Measurements from ENCODE around the gene SLC6A1.

SLC6A1 gene

DNA sequence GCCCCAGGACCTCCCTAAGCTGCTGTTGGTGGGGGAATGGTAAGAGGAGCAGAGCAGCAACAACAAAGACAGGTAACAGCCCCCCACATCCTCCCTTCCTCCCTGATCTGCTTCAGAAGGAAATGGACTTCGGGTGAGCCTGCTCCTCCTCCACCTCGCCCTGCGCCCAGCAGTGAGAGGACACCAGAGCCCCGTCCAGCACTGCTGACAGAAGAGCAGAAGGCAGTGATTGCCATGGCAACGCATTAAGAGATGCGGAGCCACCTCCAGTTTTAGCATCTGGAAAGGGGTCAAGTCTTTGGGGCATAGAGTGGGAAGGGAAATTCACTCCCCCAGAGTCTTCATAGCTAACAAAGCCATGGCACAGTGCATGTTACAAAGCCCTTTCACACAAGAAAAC lies 84.2 kb downstream of the SLC6A1 start:
- H3K9ac ChIP-seq (ENCODE audit: low read length) = no peak overlapping the region
- H3K9me3 ChIP-seq (ENCODE audit: insufficient read depth, low read length) = no peaks in the 10 kb centered on the region
- H3K79me2 ChIP-seq (ENCODE audit: insufficient read depth, low read length) = no peaks in the 10 kb centered on the region
- H2AFZ ChIP-seq (ENCODE audit: low read depth, low read length, severe bottlenecking) = no peak overlapping the region
- H3F3A ChIP-seq (ENCODE audit: insufficient read depth) = no peaks in the 10 kb centered on the region
- TF ChIP-seq EZH2phosphoT487 (conservative IDR thresholded peaks at IDR 0.05; ENCODE audit: low read length) = no peak
- TF ChIP-seq CTCF (IDR thresholded peaks at IDR 0.05; ENCODE audit: insufficient read depth, low read length, poor library complexity, severe bottlenecking) = no peak
- H3K27me3 ChIP-seq (ENCODE audit: low read length) = no peaks in the 10 kb centered on the region
- no peaks in the 10 kb centered on the region for H3K9me2 ChIP-seq (replicated peaks; ENCODE audit: insufficient read depth, low read length)
- no peaks in the 10 kb centered on the region for H4K20me1 ChIP-seq (ENCODE audit: low read depth, low read length)
- no peak overlapping the region for H3K27ac ChIP-seq (ENCODE audit: low read depth, low read length)
- no peak overlapping the region for H3K4me2 ChIP-seq (ENCODE audit: low read depth, low read length, poor library complexity, severe bottlenecking)
- H3K36me3 ChIP-seq (ENCODE audit: low read length) = no peaks in the 10 kb centered on the region
- no peak overlapping the region for H3K4me3 ChIP-seq (ENCODE audit: insufficient read depth, low read length, poor library complexity, severe bottlenecking)

- Histone ChIP-seq H3K9ac (ENCODE audit: low read length) (no peak overlapping the region), H4K20me1 (ENCODE audit: low read depth, low read length) (no peaks in the 10 kb centered on the region), H3K27ac (ENCODE audit: low read depth, low read length) (no peak overlapping the region), H3K9me2 (replicated peaks; ENCODE audit: insufficient read depth, low read length) (no peaks in the 10 kb centered on the region), H2AFZ (ENCODE audit: low read depth, low read length, severe bottlenecking) (no peak overlapping the region), H3K4me2 (ENCODE audit: low read depth, low read length, poor library complexity, severe bottlenecking) (no peak overlapping the region), H3K79me2 (ENCODE audit: insufficient read depth, low read length) (no peaks in the 10 kb centered on the region), H3K27me3 (ENCODE audit: low read length) (no peaks in the 10 kb centered on the region), H3K4me3 (ENCODE audit: insufficient read depth, low read length, poor library complexity, severe bottlenecking) (no peak overlapping the region), H3F3A (ENCODE audit: insufficient read depth) (no peaks in the 10 kb centered on the region), H3K36me3 (ENCODE audit: low read length) (no peaks in the 10 kb centered on the region), H3K9me3 (ENCODE audit: insufficient read depth, low read length) (no peaks in the 10 kb centered on the region)
- no peak for TF ChIP-seq CTCF (IDR thresholded peaks at IDR 0.05; ENCODE audit: insufficient read depth, low read length, poor library complexity, severe bottlenecking)
- TF ChIP-seq EZH2phosphoT487 (conservative IDR thresholded peaks at IDR 0.05; ENCODE audit: low read length) = no peak
These were observed 84.9 kb downstream of the SLC6A1 start for GRCh38 chr3:11077466-11077865.

DNA sequence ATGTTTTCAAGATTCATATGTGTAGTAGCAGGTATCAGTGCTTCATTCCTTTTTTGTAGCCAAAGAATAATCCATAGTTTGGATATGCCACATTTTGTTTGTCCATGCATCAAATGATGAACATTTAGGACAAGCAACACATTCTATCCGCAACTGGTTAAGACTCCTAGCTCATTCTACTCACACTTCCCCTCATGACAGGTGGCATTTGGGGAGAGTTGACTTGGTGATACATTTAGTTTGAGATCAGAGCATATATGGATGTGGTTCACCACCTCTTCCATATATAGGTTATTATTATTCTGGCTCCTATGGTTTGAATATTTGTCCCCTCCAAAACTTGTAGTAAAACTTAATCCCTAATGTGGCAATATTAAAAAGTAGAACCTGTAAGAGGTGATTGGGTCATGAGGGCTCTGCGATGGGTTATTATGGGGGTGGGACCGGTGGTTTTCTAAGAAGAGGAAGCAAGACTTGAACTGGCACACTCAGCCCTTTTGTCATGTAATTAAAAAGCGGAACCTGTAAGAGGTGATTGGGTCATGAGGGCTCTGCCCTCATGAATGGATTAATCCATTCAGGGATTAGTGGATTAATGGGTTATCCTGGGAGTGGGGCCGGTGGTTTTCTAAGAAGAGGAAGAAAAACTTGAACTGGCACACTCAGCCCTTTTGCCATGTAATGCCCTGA lies 86.4 kb downstream of the SLC6A1 start:
- Histone ChIP-seq H3K27me3 (ENCODE audit: low read length) (no peaks in the 10 kb centered on the region), H3K9me2 (replicated peaks; ENCODE audit: insufficient read depth, low read length) (no peaks in the 10 kb centered on the region), H3K79me2 (ENCODE audit: insufficient read depth, low read length) (no peaks in the 10 kb centered on the region), H3K4me3 (ENCODE audit: insufficient read depth, low read length, poor library complexity, severe bottlenecking) (no peak overlapping the region), H3K4me2 (ENCODE audit: low read depth, low read length, poor library complexity, severe bottlenecking) (no peak overlapping the region), H2AFZ (ENCODE audit: low read depth, low read length, severe bottlenecking) (no peak overlapping the region), H3K9me3 (ENCODE audit: insufficient read depth, low read length) (no peaks in the 10 kb centered on the region), H3F3A (ENCODE audit: insufficient read depth) (no peaks in the 10 kb centered on the region), H3K36me3 (ENCODE audit: low read length) (no peaks in the 10 kb centered on the region), H3K27ac (ENCODE audit: low read depth, low read length) (no peak overlapping the region), H3K9ac (ENCODE audit: low read length) (no peak overlapping the region), H4K20me1 (ENCODE audit: low read depth, low read length) (no peaks in the 10 kb centered on the region)
- TF ChIP-seq CTCF (IDR thresholded peaks at IDR 0.05; ENCODE audit: insufficient read depth, low read length, poor library complexity, severe bottlenecking) (no peak), EZH2phosphoT487 (conservative IDR thresholded peaks at IDR 0.05; ENCODE audit: low read length) (no peak)

All from SU-DHL-6 (cell line).